Natural killer cell (primary cell): ENCODE data around the gene IL1R2. TPM values are rescaled to one million over a fixed set of nuclear protein-coding genes. Genes with fewer than 3 reads are reported as not detected.

Experiments
- ATAC-seq, 3 donors: fragments of 150-1000 bp in 2 of 3; fragments of 200-7000 bp in 1 of 3; cut with Tn5 transposase; 1 replicate in 1 of 3; 2 replicates in 2 of 3; pipeline ENCODE4 v1.10.0; 2021; ENCODE audit warnings: mild to moderate bottlenecking in 2 of 3, moderate library complexity in 2 of 3
- DNase-seq, 2 donors: peaks; one replicate each; pipeline versions ENCODE4 v3.0.0 to v3.0.0-alpha.2; 2013 to 2021; ENCODE audit warnings: mixed read lengths in 1 of 2
- H3K27ac ChIP-seq: one replicate; pipeline ENCODE4 v1.5.1; 2013; ENCODE audit warnings: mild to moderate bottlenecking, low read length
- H3K27me3 ChIP-seq: one replicate; pipeline ENCODE4 v1.6.1; 2013; ENCODE audit warnings: low read length; ENCODE audit not compliant: control insufficient read depth, insufficient read depth
- H3K36me3 ChIP-seq: one replicate; pipeline ENCODE4 v1.6.1; 2013; ENCODE audit warnings: low read length; ENCODE audit not compliant: control insufficient read depth, insufficient read depth
- H3K4me1 ChIP-seq: one replicate; pipeline ENCODE4 v1.6.1; 2013; ENCODE audit warnings: low read length; ENCODE audit not compliant: control insufficient read depth, insufficient read depth
- H3K4me3 ChIP-seq: one replicate; pipeline ENCODE4 v1.5.1; 2013; ENCODE audit warnings: low read length
- H3K9me3 ChIP-seq: one replicate; pipeline ENCODE4 v1.6.1; 2013; ENCODE audit warnings: low read length; ENCODE audit not compliant: control insufficient read depth, insufficient read depth
- H3K27ac Mint-ChIP-seq, 2 donors: one replicate each; pipeline ENCODE4 v1.8.0; 2022; ENCODE audit warnings: mild to moderate bottlenecking in 2 of 2, mixed read lengths in 2 of 2, moderate library complexity in 1 of 2
- H3K27me3 Mint-ChIP-seq, 2 donors: one replicate each; pipeline ENCODE4 v1.8.0; 2022; ENCODE audit warnings: low read depth in 2 of 2, mixed read lengths in 2 of 2
- H3K36me3 Mint-ChIP-seq: one replicate; pipeline ENCODE4 v1.8.0; 2022; ENCODE audit warnings: mixed read lengths
- H3K4me1 Mint-ChIP-seq, 2 donors: one replicate each; pipeline ENCODE4 v1.8.0; 2022; ENCODE audit warnings: mixed read lengths in 2 of 2
- H3K4me3 Mint-ChIP-seq: one replicate; pipeline ENCODE4 v1.8.0; 2022; ENCODE audit warnings: mild to moderate bottlenecking, moderate library complexity, mixed read lengths
- H3K9me3 Mint-ChIP-seq, 2 donors: one replicate each; pipeline ENCODE4 v1.8.0; 2022; ENCODE audit warnings: mixed read lengths in 2 of 2
- WGBS: methylation state at CpG from one replicate; pipeline ENCODE4 v1.1.7; 2013; ENCODE audit warnings: missing lambda C conversion rate; ENCODE audit not compliant: insufficient coverage; 5-methylcytosine and 5-hydroxymethylcytosine counted together
- intact Hi-C: fragments of 100-400 bp; cut with micrococcal nuclease; formaldehyde crosslinking; loops from one replicate; pipeline ENCODE4 v1.14.2; 2022
- total RNA-seq, 4 donors: library from RNA; stranded (reverse); fragments of 120-200 nt in 1 of 4; gene quantifications; one replicate each; pipeline versions ENCODE4 v1.2.3 to v1.2.4, GENCODE V29; 2013 to 2022
- TF ChIP-seq, protein P1 (sequence below): fragments of 200-600 bp; IDR thresholded peaks from one replicate; pipeline ENCODE4 v1.8.0; 2022; ENCODE audit warnings: antibody characterized with exemption

Gene IL1R2
- total RNA-seq, 3 donors from 2014 or later (not counting 1 experiment from before 2014, with no cell fraction given) = 0.66 to 5.7 TPM; not detected in 1

DNA sequence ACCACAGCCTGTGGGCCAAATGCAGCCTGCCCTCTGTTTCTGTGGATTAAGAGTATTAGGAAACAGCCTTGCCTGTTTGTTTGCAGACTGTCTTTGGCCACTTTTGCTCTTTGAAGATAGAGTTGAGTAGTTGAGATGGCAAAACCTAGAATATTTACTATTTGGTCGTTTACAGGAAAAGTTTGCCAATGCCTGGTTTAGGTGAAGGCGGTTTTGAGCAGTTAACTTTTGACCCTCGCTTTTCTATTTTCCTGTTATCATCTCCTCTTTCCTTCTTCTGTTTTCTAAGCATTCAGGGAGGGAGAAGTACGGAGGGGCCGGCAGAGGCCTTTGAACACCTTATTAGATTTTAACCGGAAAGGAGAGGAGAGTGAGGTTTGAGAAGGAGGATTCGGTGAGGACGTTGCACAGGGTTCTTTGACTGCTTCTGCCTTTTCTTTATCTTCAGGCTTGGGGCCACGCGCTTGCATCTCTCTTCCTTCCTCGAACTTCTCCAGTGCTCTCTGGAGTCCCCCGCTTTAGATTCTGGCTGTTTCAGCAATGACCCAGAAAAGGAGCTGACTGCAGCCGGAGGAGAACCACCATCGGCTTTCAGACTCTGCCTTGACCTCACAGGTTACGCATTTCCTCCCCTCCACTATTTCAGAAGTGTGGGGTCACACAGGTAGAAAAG lies 39.2 kb downstream of the IL1R2 start:
- WGBS = 75% methylated on average over 15 of the region's 15 CpGs
- intact Hi-C loops = no loop called here
- peaks cover 30% of the 10 kb centered on the region for H3K4me1 ChIP-seq
- TF ChIP-seq, protein P1, sequence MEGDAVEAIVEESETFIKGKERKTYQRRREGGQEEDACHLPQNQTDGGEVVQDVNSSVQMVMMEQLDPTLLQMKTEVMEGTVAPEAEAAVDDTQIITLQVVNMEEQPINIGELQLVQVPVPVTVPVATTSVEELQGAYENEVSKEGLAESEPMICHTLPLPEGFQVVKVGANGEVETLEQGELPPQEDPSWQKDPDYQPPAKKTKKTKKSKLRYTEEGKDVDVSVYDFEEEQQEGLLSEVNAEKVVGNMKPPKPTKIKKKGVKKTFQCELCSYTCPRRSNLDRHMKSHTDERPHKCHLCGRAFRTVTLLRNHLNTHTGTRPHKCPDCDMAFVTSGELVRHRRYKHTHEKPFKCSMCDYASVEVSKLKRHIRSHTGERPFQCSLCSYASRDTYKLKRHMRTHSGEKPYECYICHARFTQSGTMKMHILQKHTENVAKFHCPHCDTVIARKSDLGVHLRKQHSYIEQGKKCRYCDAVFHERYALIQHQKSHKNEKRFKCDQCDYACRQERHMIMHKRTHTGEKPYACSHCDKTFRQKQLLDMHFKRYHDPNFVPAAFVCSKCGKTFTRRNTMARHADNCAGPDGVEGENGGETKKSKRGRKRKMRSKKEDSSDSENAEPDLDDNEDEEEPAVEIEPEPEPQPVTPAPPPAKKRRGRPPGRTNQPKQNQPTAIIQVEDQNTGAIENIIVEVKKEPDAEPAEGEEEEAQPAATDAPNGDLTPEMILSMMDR = no peak
- DNase-seq = no peak
- Mint-ChIP-seq H3K4me3 (no peak overlapping the region), H3K36me3 (no peaks in the 10 kb centered on the region), H3K27me3 (peaks cover 25 to 61% of the 10 kb centered on the region in 2 donors), H3K9me3 (no peaks in the 10 kb centered on the region), H3K27ac (no peak overlapping the region), H3K4me1 (peaks cover 36 to 37% of the 10 kb centered on the region in 2 donors)
- H3K4me3 ChIP-seq = no peak overlapping the region
- no peaks in the 10 kb centered on the region for H3K27me3 ChIP-seq
- H3K27ac ChIP-seq = no peak overlapping the region
- no peaks in the 10 kb centered on the region for H3K36me3 ChIP-seq
- H3K9me3 ChIP-seq = no peaks in the 10 kb centered on the region
- no peak for ATAC-seq

DNA sequence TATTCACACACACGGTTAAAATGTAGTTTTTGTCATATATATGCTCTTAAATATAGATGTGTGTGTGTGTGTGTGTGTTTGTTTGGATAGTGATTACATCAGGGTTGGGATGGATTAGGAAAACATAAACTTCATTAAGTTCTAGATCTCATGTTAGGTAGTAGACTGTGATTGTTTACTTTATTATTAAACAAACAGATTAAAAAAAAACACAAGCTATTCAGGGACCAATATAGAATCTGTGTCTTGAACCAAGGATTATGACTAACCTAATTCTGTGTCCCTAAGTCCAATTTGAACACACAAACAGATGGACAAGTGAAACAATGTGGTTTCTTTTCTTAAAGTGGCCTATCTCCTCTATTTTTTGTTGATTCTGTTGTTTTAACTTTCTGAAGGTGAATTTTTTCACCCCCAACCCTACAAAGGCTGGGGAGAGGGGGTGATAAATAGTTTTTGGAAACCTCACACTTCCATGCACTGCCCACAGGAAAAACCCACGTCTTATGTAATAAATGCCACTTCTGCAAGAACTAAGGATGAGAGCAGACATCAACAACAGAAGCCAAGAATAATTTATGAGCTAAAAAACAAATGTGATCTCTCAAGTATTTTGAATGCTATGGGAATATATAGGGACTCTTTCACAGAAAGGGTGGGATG lies 40.7 kb downstream of the IL1R2 start:
- no peak for DNase-seq
- no peak for ATAC-seq
- Histone ChIP-seq H3K36me3 (no peaks in the 10 kb centered on the region), H3K9me3 (no peaks in the 10 kb centered on the region), H3K27ac (no peak overlapping the region), H3K27me3 (no peaks in the 10 kb centered on the region), H3K4me3 (no peak overlapping the region), H3K4me1 (peaks cover 30% of the 10 kb centered on the region)
- no CpG with 5 or more reads among the region's 2 CpGs for WGBS
- Mint-ChIP-seq H3K4me1 (peaks cover 36 to 37% of the 10 kb centered on the region in 2 donors), H3K4me3 (no peak overlapping the region), H3K27me3 (peaks cover 21 to 56% of the 10 kb centered on the region in 2 donors), H3K36me3 (no peaks in the 10 kb centered on the region), H3K9me3 (no peaks in the 10 kb centered on the region), H3K27ac (no peak overlapping the region)
- intact Hi-C loops = no loop called here
- TF ChIP-seq, protein P1 = no peak

DNA sequence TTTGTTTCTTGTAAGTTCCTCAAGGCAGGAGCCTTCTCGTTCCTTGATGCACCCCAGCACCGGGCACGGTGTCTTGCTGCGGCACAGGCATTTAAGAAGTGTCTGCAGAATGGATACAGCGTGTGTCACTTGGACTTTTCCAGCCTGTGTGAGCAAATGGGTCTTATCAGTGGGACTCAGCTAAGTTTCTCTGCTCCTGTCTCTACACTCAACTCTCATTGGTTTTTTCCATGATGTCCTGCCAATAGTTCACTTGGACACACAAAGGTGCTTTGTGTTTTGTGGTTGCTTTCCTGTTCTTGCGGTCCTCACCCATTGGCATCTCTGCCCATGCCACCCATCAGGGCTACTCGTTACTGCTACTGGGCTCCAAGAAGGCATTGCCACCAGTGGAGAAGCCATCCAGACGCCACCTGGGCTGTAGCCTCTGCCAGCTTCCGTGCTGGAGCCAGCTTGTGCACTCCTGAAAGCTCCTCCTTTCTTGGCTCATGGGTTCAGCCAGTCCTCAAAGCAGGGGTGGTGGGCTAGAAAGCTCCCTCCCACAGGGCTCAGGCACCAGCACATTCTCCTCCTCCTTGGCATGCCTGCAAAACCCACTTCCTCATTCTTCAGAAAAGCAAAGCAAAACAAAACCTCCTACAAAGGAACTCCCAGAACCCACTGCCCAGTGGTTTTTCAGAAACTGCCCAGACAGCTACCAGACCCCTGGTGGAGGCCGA lies 41.4 kb downstream of the IL1R2 start:
- peak overlapping the region in 1 of 2 donors; percentile 35 for H3K27ac Mint-ChIP-seq
- no peak overlapping the region for H3K27ac ChIP-seq
- no peaks in the 10 kb centered on the region for H3K36me3 ChIP-seq
- no peak overlapping the region for H3K4me3 ChIP-seq
- H3K4me3 Mint-ChIP-seq = peak overlapping the region; percentile 10
- H3K27me3 Mint-ChIP-seq = peaks cover 17 to 49% of the 10 kb centered on the region in 2 donors
- peaks cover 30% of the 10 kb centered on the region for H3K4me1 ChIP-seq
- DNase-seq (peak in 1 of 2 donors; percentile 24), ATAC-seq (peak in 1 of 3 donors; percentile 58)
- WGBS = 50% methylated on average over 10 of the region's 10 CpGs
- no peaks in the 10 kb centered on the region for H3K9me3 Mint-ChIP-seq
- TF ChIP-seq, protein P1 = no peak
- intact Hi-C loops = no loop called here
- H3K27me3 ChIP-seq = no peaks in the 10 kb centered on the region
- peaks cover 36 to 37% of the 10 kb centered on the region in 2 donors for H3K4me1 Mint-ChIP-seq
- H3K9me3 ChIP-seq = no peaks in the 10 kb centered on the region
- no peaks in the 10 kb centered on the region for H3K36me3 Mint-ChIP-seq
